HG02759 (cell line): ENCODE data around the gene TTC4.

Source experiments
- ATAC-seq: cut with Tn5 transposase; IDR thresholded peaks from one replicate; pipeline ENCODE4 v1.9.1; 2021; ENCODE audit warnings: mild to moderate bottlenecking, moderate library complexity; ENCODE audit not compliant: unreplicated experiment

The TTC4 gene, protein sequence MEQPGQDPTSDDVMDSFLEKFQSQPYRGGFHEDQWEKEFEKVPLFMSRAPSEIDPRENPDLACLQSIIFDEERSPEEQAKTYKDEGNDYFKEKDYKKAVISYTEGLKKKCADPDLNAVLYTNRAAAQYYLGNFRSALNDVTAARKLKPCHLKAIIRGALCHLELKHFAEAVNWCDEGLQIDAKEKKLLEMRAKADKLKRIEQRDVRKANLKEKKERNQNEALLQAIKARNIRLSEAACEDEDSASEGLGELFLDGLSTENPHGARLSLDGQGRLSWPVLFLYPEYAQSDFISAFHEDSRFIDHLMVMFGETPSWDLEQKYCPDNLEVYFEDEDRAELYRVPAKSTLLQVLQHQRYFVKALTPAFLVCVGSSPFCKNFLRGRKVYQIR

DNA sequence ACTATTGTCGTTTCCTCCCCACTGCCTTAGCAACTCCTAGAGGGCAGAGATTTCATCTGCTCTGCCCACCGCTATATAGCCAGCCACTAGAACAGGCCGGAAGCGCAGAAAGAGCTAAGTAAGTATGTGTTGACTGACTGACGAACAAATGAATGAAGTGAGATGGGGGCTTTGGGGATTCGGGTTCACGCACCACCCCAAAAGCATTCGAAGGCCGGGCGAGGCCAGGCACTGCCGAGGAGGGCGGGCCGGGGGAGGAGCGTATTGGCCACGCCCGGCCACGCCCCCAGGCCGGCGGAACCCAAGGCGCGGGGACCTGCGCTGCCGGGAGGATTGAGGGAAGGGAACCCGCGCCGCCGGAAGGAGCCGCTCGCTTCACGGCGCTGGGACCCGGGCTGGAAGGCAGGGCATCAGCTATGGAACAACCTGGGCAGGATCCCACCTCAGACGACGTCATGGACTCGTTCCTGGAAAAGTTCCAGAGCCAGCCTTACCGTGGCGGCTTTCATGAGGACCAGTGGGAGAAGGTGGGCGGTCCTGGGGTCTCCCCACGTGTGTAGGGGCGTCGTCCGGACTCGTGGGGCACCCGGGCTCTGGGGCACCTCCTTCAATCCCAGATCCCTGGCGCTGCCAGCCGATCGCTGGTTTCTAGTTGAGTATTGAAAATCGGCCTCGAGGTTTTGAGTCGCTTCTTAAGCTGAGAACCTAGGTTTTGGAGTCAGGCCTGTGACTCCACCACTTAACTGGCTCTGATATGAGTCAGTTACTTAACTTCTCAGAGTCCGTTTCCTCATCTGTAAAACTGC, at the start of gene TTC4:
TSS of gene TTC4 (plus strand) at position 369 of the 806 bp plus-strand sequence. CDS start at position 417, 48 bp downstream.
- peak; percentile 97 for ATAC-seq

DNA sequence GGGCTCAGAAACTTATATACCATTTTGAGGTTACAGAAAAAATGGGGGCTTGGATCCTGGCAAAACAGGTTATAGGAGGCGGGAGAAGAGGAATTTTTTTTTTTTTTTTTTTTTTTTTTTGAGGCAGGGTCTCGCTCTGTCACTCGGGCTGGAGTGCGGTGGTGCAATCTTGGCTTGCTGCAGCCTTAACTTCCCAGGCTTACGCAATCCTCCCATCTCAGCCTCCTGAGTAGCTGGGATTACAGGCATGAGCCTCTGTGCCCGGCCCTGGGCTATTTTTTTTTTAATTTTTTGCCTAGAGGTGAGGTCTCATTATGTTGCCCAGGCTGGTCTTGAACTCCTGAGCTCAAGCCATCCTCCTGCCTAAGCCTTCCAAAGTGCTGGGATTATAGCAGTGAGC, 49.3 kb upstream of the TTC4 start:
- ATAC-seq: no peak

DNA sequence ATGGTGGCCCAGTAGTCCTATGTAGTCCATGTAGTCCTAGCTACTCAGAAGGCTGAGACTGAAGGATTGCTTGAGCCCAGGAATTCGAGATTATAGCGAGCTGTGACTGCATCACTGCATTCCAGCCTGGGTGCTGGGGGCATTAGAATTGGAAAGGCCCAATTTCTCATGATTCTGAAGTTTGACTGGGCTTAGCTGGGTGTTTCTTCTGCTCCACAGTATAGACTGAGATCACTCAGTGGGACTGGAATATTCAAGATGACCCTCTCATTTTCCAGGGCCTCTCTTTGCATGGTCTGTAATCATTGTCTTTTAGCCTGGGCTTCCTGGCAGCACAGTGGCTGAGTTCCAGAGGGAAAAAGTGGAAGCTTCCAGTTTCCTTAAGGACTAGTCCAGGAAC, 47.9 kb upstream of the TTC4 start:
- ATAC-seq: no peak

DNA sequence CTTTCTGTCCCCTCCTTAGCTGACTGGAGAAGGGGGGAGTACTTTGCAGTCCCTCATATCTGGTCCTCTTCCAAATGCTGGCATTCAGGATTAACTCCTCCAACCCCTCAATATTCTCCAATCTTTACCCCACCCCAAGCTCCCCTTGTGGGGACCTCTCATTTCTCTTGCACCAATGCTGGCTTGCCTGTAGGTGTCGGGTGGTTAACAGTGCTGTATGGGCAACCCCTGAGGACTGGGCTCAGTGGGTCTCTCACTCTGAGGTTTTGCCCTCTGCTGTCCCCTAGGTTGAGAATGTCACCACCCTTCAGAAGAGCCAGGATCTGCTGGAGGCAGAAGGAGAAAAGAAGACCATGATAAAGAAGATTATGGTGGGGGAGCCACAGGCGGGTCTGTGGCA, 47.1 kb upstream of the TTC4 start:
- no peak for ATAC-seq

- peak; percentile 63 for ATAC-seq
These were observed 43.6 kb upstream of the TTC4 start for GRCh38 chr1:54671985-54672608.

DNA sequence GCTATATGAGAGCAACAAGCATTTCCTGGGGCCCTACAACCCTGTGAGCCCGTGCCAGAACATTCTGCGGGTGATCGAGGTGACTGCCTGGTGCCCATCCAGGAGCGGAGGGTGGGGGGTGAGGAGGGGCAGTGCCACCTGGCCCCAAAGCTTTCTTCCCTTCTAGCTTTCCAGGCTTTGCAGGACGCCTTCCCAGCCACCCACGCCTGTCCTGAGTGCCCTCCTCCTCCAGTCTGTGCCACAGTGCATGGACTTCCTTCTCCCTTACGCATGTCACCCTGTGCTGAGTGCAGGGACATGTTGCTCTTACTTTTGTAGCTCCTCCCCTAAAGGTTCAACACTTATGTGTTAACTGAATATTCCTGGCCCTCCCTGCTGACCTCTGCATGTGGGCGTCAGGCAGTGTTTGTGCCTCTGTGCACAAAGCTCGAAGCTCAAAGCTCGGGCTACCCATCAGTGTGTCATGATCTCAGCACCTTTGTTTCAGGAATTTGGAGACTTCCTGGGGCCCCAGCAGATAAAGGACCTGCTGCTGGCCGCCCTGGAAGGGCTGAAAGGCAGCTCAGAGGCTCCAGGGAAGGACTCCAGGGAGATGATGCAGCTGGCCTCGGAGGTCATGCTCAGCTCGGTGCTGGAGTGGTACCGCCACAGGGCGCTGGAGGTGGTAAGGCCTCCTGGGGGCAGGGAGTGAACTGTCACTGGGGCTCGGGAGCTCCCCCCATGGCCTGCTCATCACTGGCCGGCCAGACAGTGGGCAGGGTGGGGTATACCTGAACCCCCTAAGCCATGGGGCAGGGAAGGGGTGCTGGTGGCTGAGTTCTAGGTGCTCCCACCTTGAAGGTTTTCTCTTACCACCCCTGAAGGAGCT, 36.7 kb upstream of the TTC4 start:
- ATAC-seq: no peak

- no peak for ATAC-seq
These were observed 36.0 kb upstream of the TTC4 start for GRCh38 chr1:54679706-54680105.

GRCh38 chr1:54680387-54680786, 35.3 kb upstream of the TTC4 start:
- no peak for ATAC-seq

DNA sequence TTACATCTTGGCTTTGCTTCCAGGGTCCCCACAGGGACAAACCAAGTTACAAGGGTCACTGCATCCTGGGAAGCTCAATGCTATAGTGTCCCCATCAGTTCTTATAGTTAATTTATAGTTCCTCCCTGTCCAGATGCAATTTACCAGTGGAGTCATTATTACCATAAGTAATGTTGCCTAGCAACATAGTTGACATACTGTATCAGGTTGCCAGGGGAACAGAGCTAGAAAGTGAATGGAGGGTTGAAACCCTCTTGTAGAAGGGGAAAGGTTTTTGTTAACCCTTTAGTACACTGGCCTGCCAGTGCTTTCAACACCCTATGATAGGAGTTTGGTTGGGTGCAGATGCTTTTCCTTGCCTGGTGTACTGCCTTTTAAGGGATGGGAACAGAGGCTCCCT, 34.3 kb upstream of the TTC4 start:
- no peak for ATAC-seq

GRCh38 chr1:54683453-54683852, 32.2 kb upstream of the TTC4 start:
- no peak for ATAC-seq

DNA sequence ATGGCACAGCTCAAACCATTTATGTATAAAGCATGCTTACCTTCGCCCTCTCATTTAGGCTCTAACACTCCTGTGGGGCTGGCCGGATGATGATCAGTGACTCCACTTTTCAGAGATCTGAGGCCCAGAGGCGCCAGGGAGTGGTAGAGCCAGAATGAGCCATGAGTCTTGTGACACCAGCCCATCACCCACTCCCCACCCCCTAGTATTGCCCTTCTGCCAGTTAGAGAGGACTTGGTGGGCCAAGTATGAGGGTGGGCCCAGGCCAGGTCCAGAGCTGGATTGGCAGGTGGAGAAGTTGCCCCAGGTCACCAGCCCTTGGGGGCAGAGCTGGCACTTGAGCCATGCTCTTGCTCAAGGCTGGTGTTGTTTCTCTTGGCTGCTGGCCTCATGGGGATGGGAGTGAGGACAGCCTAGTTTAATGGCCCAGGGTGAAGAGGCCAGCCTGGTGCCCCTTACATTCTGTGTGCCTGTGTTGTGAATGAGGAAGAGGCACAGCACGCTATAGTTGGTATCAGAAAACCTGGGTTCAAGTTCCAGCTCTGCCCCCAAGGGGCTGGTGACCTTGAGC, 30.2 kb upstream of the TTC4 start:
- no peak for ATAC-seq

GRCh38 chr1:54686155-54686554, 29.5 kb upstream of the TTC4 start:
- ATAC-seq: no peak

DNA sequence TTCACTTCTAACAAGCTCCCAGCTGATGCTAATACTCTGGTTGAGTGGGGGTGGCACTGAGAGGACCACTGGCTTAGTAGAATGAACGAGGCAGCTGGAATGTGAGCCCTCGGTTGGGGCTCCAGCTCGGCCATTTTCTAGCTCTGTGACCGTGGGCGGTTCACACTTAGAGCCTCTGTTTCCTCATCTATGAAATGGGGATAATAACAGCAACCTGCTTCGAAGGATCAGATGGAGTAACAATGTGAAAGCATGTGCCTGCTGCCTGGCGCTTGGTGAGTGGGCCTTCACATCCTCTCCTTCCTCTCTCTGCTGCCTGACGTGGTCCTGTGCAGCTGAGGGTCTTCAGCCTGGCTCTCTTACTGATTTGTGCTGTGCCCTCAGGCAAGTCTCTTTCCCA, 20.9 kb upstream of the TTC4 start:
- ATAC-seq: no peak

DNA sequence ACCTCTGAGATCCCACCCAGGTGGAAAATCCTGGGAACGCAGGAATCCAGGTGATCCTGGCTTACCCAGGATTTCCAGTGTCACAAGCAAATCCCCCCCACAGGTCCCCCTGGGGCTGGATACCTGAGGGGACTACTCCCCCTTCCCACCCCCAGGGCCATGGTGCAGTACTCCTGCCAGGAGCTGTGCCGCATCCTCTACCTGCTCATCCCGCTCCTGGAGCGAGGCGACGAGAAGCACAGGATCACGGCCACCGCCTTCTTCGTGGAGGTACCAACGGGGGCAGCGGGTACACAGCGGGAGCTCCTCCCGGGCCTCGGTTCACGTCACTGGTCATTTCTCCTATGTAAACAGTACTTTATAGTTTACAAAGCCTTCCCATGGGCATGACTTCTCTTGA, 20.4 kb upstream of the TTC4 start:
- ATAC-seq: no peak

DNA sequence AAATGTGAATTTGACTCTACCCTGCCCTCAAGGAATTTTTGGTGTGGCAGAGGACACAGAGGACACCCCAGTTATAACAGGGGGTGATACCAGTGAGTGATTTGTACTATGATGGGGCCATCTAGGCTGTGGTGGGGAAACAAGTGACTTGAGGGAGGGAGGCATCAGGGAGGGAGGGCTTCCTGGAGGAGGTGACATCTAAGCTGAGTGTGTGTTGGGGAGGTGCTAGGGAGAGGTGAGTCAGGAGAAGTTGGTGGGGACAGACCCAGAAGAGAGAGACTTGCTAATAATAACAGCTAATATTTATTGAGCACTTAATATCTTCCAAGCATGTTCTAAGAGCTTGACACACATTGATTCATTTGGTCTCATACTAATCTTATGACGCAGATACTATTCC, 19.9 kb upstream of the TTC4 start:
- no peak for ATAC-seq

GRCh38 chr1:54696262-54696661, 19.4 kb upstream of the TTC4 start:
- ATAC-seq: no peak

DNA sequence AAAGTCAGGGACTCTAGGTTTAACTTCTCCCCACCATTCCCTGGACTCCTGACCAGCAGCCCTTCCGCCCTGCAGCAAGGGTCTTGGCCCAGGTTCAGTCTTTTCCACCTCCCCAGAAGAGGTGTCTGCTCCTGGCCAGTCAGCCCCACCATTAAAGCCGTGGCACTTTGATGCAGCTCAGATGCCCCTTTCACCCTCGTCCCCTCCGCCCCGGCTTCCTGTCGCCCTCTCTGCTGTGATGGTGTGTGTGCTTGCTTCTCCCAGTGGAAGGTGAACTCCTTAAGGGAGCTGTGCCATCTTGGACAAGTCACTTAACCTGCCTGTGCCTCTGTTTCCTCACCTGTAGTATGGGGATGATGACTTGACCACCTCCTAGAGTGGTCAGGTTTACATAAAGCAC, 17.8 kb upstream of the TTC4 start:
- no peak for ATAC-seq

GRCh38 chr1:54698346-54698745, 17.3 kb upstream of the TTC4 start:
- ATAC-seq: no peak

GRCh38 chr1:54699936-54700525, 15.6 kb upstream of the TTC4 start:
- ATAC-seq: no peak

DNA sequence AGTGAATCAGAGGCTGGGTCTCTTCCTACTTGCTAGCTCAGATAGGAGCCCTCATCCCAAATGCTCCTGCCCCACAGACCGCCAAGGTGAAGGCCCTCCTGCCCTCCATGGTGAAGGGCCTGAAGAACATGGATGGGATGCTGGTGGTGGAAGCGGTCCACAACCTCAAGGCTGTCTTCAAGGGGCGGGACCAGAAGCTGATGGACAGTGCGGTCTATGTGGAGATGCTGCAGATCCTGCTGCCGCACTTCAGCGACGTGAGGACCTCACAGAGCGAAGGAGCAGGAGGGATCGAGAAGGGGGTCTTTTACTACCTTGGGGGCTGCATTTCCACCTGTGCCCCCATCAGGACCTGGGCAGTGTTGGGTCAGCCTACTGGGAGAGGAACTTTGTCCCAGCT, 14.6 kb upstream of the TTC4 start:
- no peak for ATAC-seq
